Forelimb muscle (tissue), 1 donor: ENCODE measurements around the gene MBD3. TPM values are rescaled to one million over a fixed set of nuclear protein-coding genes. Genes with fewer than 3 reads are reported as not detected.
"Not testable (repeated sequence)": the region's sequence is repeated elsewhere in the genome, so short reads cannot be mapped to it uniquely, and the experiment has no call there.

Experiments used
- DNase-seq: peaks from one replicate; pipeline ENCODE4 v3.0.0-alpha.2; 2013; ENCODE audit warnings: low read depth
- polyA plus RNA-seq: library from polyadenylated mRNA; unstranded; fragments of 120-200 nt; gene quantifications from one replicate; pipeline ENCODE4 v1.2.1, GENCODE V29; 2013; ENCODE audit not compliant: insufficient read length

Gene MBD3, protein sequence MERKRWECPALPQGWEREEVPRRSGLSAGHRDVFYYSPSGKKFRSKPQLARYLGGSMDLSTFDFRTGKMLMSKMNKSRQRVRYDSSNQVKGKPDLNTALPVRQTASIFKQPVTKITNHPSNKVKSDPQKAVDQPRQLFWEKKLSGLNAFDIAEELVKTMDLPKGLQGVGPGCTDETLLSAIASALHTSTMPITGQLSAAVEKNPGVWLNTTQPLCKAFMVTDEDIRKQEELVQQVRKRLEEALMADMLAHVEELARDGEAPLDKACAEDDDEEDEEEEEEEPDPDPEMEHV
- 62.6 TPM for polyA plus RNA-seq

DNA sequence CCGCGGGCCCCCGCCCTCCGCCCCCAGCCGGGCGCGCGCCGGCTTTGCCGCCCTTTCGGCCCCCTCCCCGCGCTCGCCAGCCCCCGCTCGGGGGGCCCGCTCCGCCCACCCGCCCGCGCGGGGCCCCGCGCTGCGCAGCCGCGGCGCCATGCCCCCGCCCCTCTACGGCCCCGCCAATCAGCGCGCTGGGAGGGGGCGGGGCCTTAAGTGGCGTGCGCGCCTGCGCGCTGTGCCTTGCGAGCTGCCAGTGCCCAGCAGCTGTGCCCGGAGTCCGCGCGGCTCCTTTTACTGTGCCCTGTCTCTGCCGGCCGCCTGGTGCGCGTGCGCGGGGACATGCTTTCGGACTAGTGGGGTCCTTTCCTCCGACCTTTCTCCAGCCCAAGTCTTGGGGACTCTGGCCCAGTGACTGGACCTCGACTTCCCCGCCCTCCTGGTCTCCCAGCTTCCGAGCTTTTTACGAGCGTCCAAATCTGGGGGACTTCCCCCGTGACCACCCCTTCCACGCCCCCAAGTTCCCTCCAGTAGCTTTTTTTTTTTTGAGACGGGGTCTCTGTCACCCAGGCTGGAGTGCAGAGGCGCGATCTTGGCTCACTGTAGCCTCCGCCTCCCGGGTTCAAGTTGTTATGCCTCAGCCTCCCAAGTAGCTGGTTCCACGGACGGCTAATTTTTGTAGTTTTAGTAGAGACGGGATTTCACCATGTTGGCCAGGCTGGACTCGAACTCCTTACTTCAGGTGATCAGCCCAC lies at the start of gene MBD3:
MBD3 (minus strand) TSS at position 111 of the 746 bp plus-strand sequence. CDS start 234 bp downstream, outside the sequence.
- DNase-seq: peak; percentile 75

DNA sequence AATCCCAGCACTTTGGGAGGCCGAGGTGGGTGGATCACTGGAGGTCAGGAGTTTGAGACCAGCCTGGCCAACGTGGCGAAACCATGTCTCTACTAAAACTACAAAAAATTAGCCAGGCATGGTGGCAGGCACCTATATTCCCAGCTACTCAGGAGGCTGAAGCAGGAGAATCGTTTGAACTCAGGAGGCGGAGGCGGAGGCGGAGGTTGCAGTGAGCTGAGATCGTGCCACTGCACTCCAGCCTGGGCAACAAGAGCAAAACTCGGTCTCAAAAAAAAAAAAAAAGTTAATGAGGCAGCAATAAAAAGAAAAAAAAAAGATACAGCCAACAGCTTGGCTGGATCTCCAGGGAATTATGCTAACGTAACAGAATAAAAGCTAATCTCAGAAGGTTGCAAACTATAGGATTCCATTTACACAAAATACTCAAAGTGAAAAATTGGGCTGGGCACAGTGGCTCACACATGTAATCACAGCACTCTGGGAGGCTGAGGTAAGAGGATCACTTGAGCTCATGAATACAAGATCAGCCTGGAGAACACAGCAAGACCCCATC lies 48.3 kb upstream of the MBD3 start:
- not testable (repeated sequence) for DNase-seq

DNA sequence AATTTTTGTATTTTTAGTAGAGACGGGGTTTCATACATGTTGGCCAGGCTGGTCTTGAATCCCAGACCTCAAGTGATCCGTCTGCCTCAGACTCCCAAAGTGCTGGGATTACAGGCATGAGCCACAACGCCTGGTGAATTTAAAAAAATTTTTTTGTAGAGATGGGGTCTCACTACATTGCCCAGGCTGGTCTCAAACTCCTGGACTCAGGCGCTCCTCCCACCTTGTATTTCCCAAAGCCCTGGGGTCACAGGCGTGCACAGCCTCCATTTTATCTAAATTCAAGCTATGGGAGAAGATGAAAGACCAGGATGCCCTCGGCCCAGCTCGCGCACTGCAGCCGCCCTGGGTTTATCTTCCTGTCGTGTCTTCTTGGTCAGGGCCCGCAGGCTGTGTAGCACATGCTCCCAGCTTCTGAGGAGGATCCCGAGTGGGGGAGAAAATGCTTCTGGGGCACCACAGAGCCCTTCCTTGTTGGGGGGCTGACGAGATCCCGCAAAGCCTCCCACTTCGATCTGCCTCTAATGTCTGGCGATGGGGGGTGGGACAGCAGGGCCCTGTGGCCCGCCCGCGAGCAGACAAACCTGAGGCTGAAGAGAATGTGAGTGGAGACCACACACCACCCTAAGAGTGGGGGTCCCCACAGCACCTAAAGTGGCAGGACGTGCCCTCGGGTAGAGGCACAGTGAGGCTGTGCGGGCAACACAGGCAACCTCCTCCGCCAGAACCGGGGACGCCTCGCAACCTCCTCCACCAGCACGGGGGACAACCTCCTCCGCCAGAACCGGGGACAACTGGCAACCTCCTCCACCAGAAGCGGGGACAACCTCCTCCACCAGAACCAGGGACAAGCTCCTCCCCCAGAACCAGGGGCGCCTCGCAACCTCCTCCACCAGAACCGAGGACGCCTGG lies 43.9 kb upstream of the MBD3 start:
- no peak for DNase-seq

DNA sequence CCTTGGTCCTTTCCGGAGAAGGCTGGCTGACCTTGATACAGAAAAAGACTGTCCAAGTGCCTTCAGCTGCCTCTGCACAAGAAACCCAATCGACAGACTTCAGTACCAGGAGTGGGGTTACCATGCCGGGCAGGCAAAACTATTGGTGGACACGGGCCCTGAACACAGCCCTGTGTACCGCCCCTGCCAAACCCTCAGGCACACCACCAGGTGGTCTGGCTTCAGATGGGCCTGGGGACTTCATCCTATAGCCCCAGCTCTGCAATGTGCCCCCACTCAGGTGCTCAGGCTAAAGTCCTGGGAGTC lies 42.2 kb upstream of the MBD3 start:
- DNase-seq: no peak

DNA sequence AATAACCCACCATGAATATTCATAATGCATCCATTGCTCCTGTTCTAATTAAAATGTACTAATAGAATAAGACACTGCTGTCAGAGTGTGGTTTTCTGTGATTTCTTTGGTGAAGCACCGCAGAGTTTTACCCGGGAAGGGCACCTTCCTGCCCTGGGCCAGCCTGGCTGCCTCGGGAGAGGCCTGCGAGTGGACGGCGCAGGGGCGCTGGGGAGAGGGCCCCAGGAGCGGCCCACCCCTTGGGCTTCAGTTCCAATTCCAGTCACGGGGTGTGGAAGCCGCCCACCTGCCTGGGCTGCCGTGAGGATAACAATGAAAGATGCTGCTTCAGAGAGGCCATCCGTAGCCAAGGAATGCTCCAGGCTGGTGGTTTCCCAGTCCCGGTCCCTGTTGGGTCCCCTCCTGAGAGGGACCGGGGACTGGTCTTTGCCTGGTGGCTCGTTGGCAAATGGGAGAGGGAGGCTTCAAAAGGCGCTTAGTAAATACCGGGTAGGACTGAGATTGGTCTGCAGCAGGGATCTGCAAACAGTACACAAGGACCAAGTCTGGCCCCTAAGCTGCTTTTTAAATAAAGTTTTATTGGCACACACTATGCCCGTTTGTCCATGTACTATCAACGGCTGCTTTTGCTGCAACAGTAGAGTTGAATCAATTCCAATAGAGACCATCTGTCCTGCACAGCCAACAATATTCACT lies 41.7 kb upstream of the MBD3 start:
- DNase-seq: no peak

DNA sequence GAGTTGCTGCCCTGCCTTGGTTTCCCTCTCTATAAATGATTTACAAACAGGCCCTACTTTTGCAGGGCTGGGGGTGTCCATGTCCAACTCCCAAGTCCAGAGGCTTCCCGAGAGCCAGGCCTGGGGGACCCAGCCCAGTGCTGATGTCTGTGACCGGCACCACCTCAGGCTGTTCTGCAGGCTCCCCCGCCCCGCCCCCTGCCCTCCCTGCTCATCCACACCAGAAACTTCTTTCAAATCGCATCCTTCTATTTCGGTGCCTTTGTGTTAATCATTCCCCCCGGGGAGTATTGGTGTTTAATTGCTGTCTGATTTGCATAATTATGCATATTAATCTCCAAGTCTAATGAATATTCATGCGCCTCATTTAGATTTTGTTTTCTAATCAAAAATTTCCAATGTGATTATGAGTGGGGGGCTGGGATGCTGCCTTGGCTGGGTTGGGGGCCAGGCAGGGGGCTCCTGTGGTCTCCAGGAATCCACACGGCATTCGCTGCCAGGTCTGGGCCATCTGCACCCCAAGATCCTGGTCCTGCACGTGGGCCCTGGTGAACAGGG lies 40.7 kb upstream of the MBD3 start:
- DNase-seq: no peak

DNA sequence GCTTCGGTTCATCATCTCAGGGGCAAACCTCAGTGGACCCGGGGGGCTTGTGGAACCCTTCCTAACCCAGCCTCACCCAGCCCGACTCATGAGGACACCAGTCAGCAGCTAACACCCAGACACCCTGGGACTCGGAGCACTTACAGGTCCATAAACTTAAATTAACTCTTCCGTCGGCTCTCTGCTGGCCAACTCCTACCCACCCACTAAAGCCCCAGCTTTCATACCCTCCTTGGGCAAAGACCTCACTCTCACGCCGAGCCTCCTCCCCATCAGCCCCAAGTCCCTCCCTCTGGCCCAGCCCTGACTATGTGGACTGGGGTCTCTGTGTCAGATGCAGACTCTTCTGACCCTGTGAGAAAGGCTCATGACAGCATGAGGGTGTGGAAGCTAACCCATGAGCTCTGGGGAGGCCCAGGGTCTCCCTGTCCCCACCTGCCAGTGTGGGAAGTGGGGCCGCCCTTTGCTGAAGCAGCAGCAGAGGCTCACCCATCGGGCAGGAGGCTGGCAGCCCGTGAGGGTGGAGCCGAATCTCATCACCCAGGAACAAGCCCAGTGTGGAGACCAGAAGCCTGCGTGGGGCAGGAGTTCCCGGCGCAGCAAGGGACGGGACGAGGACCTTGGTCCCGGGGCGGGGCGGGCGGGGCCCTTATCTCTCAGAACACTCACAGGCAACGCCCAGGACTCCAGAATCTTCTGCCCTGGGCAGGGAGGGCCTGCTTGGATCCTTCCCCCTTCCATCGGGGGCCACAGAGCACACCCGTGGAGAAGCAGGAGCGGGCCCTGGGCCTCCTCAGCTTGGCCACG lies 40.0 kb upstream of the MBD3 start:
- DNase-seq: no peak

DNA sequence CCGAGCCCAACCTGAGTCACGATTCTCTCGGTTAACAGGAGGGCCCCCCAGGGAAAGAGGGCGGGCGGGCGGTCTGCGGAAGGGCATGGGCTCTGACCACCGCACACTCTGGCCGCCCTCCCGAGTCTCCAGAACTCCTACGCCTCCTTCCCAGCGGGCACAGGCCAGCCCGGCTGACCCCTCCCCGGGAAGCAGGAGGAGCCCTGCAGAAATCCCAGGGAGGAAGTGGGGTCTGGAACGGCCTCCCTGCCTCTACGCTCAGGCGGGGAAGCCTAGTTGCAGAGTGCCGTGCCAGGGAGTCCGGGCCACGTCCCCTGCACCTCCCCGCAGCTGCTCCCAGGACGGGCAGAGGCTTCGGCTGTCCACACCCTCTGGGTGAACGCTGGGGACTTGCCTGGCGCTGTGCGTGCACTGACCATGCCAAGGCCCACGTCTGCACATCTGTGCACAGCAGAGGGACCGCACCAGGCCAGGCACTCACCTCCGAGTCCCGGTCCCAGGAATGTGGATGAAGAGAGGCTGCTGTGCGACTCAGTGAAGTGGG lies 39.0 kb upstream of the MBD3 start:
- no peak for DNase-seq

DNA sequence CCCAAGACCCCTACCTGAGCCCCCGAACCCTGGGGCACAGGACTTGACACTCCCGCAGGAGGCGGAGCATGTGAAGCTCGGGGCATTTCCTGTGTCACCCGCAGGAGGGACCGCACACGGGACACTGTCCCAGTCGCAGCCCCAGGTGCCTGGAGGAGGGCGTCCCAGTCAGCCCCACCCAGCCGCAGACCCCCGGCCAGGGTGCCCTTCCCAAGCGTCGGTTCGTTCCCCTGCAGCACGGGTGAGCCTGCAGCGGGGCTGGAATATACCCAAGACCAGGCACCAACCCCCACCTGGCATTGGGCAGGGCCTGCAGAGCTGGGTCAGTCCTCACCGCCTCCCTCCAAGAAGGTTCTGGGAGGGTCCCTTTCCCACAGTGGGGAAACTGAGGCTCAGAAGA lies 38.1 kb upstream of the MBD3 start:
- no peak for DNase-seq

DNA sequence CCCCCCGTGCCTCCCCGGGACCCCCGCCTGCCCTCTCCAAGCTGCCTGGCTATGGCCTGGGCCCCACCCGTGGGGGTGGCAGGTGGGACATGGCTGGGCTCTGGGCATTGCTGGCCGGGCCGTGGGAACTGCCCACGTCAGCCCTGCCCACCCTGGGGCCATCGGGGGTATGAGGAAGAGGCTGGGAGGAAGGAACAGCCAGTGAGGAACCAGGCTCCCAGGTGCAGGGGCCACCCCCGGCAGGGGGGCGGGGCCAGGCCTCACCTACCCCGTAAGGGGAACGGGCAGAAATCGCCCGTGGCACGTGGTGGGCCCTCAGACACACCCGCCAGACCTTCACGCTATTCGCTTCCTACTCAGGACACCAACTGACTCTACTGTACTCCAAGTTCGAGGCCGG lies 37.3 kb upstream of the MBD3 start:
- no peak for DNase-seq

DNA sequence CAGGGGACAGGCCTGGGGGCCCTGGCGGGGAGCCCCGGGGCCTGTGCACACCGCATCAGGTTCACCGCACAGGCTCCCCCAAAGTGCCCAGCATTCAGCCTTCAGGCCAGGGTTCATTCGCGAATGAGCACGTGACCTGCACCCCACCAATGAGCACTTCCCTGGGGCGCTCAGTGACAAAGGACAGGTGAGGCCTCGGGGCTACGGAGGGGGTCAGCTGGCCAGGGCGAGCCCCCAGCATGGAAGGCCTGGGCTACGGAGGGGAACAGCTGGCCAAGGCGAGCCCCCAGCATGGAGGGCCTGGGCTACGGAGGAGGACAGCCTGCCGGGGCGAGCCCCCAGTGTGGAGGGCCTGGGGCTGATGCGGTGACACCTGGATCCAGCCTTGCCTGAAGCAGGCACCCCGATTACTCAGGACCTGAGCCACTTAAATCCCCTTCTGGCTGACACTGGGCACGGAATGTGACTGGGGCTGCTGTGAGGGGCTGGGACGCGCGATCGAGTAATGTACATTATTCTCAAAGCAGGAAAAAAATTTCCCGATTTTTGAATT lies 36.7 kb upstream of the MBD3 start:
- no peak for DNase-seq

DNA sequence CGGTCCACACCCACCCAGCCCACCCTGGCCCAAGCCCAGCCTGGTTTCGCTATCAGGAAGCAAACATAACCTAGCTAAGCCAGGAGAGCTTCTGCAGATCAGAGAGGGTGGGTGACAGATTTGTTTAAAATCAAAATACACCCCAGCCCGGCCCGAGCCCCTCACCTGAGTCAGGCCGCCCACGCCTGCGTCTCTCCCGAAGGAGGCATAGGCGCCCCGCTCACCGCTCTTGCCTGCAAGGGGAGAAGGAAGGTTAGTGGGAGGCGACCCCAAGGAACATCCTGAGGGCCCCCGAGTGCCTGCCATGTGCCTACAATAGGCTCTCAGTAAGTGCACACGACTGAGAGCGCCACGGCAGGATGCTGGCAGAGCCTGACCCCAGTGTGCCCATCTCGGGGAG lies 34.5 kb upstream of the MBD3 start:
- no peak for DNase-seq

DNA sequence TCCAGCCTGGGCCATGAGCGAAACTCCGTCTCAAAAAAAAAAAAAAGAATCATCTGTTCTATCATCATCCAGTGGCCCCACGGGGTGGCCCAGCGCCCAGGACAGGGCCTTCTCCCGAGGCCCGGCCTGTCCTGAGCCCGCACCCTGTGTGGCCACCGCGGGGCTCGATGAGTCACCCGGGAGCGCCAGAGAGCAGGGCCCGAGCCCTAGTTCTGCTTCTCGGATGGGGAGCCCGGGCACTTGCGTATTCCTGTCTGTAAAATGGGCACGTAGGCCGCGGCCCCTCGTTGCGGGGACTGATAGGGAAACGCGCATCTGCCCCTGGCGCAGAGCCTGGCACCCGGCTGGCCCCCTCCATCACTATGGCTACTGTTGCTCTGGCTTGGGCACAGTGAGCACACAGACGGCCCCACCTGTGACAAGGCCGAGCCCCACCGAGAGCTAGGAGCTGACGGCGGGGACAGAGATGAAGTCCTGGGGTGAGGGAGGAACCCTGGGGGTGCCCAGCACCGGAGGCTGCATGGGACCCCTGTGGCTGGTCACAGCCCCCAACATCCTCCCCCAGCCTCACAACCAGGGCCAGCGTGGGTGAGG lies 33.8 kb upstream of the MBD3 start:
- no peak for DNase-seq

DNA sequence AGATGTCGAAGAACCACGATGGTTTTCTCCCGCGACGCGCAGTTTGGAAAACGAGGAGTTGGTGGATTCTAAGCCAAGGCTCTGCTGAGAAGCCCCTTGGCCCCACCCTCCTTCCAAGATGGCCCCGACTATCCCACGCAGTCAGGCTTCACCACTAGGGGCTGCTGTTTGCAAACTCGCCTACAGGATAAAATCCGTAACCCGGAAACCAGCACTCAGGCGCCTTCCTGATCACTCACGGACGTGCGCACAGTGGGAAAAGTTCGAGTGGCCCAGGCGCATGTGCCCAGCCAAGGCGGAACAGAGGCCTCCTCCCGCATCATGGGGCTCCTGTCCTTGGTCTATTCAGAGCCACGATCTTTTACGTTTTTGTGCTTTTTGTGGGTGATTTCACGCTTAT lies 31.8 kb upstream of the MBD3 start:
- DNase-seq: no peak

DNA sequence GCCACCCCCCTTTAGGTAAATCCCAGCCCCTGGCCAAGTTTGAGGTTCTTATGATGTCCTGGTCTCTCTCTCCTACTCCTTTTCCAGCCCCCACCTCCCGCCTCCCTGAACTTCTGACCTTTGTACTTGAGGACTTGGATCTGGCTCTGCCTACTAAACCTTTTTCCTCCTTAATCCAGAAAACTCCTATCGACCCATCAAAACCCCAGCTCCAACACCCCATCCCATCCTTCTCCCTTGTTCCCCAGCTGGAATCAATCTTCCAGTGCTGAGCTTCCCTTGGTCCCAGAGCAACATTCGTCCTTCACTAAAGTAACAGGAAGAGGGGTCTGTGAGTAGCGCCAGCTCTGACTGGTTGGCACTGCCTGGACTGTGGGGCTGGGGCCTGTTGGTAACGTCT lies 29.9 kb upstream of the MBD3 start:
- no peak for DNase-seq

DNA sequence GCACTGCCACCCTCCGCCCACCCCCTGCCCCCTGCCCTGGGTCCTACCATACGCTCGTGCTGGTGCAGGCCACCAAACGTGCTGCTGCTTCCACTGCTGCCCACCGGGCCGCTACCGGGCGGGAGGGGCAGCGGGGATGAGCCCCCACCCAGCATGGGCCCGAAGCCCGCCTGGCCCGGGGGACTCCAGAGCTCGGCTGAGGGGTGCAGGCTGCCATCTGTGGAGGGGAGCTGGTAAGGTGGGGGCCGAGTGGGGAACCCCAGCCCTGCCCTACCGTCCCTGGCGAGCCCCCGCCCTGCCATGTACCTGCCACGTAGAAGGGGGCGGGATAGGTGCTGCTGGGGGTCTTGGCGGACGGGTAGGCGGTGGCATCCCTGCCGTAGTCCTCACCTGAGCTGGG lies 29.3 kb upstream of the MBD3 start:
- no peak for DNase-seq

DNA sequence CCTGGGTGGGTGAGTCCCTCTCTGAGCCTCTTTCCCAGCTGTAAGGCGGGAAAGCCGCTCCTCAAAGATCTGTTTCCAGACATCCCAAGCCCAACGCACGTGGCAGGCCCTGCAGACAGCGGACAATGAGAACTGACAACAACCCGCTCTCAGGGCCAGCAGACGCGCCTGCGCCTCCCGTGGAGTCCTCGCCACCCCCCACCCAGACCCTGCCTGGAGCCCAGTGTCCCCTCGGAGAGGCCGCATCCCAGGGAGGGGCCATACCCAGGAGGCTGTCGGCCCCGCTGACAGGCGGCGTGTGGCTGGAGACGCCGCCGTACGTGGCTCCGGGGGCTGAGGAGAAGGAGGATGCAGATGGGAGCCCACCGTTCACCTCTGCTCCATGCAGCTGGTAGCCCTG lies 28.9 kb upstream of the MBD3 start:
- DNase-seq: no peak

DNA sequence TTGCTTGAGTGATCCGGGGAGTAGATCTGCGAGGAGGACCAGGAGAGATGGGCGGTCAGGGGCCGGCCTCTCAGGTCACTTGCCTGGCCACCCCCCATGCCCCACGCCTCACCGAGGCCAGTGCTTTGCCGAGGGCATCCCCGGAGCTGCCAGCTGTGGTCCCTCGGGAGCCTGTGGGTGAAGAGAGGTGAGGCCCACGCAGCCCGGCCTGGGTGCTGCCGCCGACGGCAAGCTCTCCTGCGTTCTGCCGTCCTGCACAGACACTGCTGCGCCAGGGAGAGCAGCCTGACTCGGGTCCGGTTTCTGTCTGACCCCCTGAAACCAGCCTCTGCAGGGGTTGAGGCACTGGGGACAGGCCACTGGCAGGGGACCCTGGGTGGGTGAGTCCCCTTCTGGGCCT lies 28.4 kb upstream of the MBD3 start:
- DNase-seq: no peak

DNA sequence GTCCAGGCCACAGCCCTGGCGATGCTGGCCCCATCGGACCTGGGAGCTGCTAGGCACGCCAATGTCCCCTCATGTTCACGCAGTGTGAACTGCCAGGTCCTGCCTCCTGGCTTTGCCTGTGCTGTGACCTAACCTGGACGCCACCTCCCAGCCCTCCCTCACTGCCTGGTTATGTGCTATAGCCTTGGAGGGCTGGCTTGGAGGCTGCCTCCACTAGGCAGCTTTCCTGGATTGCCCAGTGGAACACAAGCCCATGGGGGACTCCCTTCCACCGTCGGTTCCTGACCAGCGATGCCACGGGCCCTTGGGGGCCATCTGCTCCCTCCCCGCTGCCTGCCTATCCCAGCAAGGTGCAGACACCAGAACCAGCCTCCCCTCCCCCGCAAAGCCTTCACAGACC lies 27.8 kb upstream of the MBD3 start:
- no peak for DNase-seq
